Measurements from ENCODE around the gene RELN. TPM values are rescaled to one million over a fixed set of nuclear protein-coding genes. Genes with fewer than 3 reads are reported as not detected.

Gene RELN
- total and polyA plus RNA-seq, 2 donors (not counting 1 experiment from before 2014, with no cell fraction given) = 0.33 to 31.8 TPM

DNA sequence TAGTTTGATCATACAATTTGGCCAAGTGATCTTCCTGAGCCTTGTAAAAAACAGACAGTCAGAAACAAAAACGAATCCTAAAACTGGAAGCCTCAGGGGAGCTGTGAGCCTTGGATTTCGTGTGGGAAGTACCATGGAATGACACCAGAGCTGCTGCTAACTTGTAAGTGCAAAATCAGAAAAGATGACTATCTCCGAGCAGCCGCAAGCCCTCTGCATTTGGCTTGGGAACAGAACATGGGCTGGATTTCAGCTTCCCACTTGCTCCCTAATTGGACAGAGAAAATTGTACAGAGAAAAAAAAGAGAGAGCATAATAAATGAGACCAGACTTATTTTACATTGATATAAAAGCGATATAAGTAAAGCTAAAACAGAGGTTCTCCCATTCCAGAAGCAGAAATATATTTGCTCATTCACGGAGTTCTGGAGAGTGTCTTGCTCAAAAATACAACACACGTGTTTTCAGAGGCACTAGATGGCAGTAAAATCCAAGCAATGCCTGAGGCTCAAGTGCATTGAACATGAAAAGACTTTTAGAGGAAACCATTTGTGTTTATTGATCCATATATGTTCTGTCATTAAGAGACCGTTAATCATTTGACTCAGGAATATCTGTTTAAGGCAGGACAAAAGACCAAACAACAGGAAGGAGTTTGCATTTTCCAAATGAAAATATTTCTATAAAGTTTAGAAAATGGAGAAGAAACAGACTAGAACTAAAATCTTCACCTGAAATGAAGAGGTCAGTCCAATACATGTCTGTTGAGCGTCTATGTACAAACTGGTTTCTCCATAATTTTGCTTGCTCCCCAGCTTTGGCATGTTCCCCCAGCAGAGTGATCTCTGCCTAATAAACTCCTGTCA, 465.2 kb downstream of the RELN start:
- H3K9me3 ChIP-seq (ENCODE audit: control insufficient read depth, insufficient read depth, low read depth, low read length) = no peaks in the 10 kb centered on the region
- H3K79me2 ChIP-seq (ENCODE audit: control insufficient read depth, insufficient read depth, low read length) = no peaks in the 10 kb centered on the region
- H2AFZ ChIP-seq (ENCODE audit: low read length) = no peak overlapping the region
- no peak overlapping the region for H3K9ac ChIP-seq (ENCODE audit: insufficient read depth, low read length)
- H3K36me3 ChIP-seq (ENCODE audit: control insufficient read depth, insufficient read depth, low read length) = no peaks in the 10 kb centered on the region
- H4K20me1 ChIP-seq (ENCODE audit: control insufficient read depth, extremely low read depth, insufficient read depth, low read length) = no peaks in the 10 kb centered on the region
- H3K27ac ChIP-seq (ENCODE audit: insufficient read depth, low read length) = no peak overlapping the region
- TF ChIP-seq CTCF (conservative IDR thresholded peaks at IDR 0.05 in 1 of 2, IDR thresholded peaks at IDR 0.05 in 1 of 2; ENCODE audit: low read depth in 1 of 2, low read length in 2 of 2) (peak; percentile 49 to 55), EZH2 (IDR thresholded peaks at IDR 0.05; ENCODE audit: low read length, missing control alignments) (no peak)
- no peak overlapping the region for H3K4me3 ChIP-seq (replicated peaks in 1 of 4; ENCODE audit: control extremely low read depth in 1 of 4, insufficient read depth in 1 of 4, low read depth in 3 of 4, low read length in 4 of 4)
- peak; percentile 37 to 66 for DNase-seq (ENCODE audit: low read depth in 2 of 2)
- no peak overlapping the region for H3K4me2 ChIP-seq (ENCODE audit: extremely low read depth, insufficient read depth, low read length)
- H3K4me1 ChIP-seq (ENCODE audit: control insufficient read depth, extremely low read depth, insufficient read depth, low read length) = no peaks in the 10 kb centered on the region
- no peaks in the 10 kb centered on the region for H3K27me3 ChIP-seq (ENCODE audit: control insufficient read depth, insufficient read depth, low read length)

DNA sequence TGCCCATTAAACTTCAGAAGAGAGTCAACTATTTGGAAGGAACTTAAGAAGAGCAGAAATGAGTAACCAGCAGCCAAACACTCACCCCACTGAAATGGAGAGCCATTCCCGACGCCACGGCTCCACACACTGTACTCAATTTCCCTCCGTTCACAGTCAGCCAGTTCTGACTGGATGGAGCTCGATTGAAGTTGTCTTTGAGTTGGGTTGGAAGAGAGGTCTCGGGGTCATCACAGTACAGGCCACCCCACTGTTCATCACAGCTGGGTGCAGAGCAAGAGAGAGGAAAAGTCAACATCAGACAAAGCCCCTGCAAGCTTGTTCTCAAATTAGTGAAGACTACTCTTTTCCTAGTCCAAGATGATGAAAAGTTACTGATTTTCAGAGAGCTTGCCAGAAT, 467.5 kb downstream of the RELN start:
- H3K79me2 ChIP-seq (ENCODE audit: control insufficient read depth, insufficient read depth, low read length) = no peaks in the 10 kb centered on the region
- H3K9me3 ChIP-seq (ENCODE audit: control insufficient read depth, insufficient read depth, low read depth, low read length) = no peaks in the 10 kb centered on the region
- H3K4me3 ChIP-seq (replicated peaks in 1 of 4; ENCODE audit: control extremely low read depth in 1 of 4, insufficient read depth in 1 of 4, low read depth in 3 of 4, low read length in 4 of 4) = no peak overlapping the region
- H3K4me2 ChIP-seq (ENCODE audit: extremely low read depth, insufficient read depth, low read length) = no peak overlapping the region
- no peak for DNase-seq (ENCODE audit: low read depth in 2 of 2)
- H4K20me1 ChIP-seq (ENCODE audit: control insufficient read depth, extremely low read depth, insufficient read depth, low read length) = no peaks in the 10 kb centered on the region
- H3K27me3 ChIP-seq (ENCODE audit: control insufficient read depth, insufficient read depth, low read length) = no peaks in the 10 kb centered on the region
- TF ChIP-seq EZH2 (IDR thresholded peaks at IDR 0.05; ENCODE audit: low read length, missing control alignments) = no peak
- no peak for TF ChIP-seq CTCF (conservative IDR thresholded peaks at IDR 0.05 in 1 of 2, IDR thresholded peaks at IDR 0.05 in 1 of 2; ENCODE audit: low read depth in 1 of 2, low read length in 2 of 2)
- no peak overlapping the region for H3K9ac ChIP-seq (ENCODE audit: insufficient read depth, low read length)
- H2AFZ ChIP-seq (ENCODE audit: low read length) = no peak overlapping the region
- H3K4me1 ChIP-seq (ENCODE audit: control insufficient read depth, extremely low read depth, insufficient read depth, low read length) = no peaks in the 10 kb centered on the region
- H3K27ac ChIP-seq (ENCODE audit: insufficient read depth, low read length) = no peak overlapping the region
- no peaks in the 10 kb centered on the region for H3K36me3 ChIP-seq (ENCODE audit: control insufficient read depth, insufficient read depth, low read length)

DNA sequence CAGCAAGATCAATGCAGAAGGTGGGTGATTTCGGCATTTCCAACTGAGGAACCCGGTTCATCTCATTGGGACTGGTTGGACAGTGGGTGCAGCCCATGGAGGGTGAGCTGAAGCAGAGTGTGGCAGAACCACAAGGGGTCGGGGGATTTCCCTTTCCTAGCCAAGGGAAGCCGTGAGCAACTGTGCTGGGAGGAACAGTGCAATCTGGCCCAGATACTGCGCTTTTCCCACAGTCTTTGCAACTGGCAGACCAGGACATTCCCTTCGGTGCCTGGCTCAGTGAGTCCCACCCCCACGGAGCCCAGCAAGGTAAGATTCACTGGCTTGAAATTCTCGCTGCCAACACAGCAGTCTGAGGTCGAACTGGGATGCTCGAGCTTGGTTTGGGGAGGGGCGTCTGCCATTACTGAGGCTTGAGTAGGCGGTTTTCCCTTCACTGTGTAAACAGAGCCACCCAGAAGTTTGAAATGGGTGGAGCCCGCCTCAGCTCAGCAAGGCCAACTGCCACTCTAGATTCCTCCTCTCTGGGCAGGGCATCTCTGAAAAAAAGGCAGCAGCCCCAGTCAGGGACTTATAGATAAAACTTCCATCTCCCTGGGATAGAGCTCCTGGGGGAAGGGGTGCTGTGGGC, 484.8 kb downstream of the RELN start:
- DNase-seq (ENCODE audit: low read depth in 2 of 2) = no peak
- H3K4me3 ChIP-seq (replicated peaks in 1 of 4; ENCODE audit: control extremely low read depth in 1 of 4, insufficient read depth in 1 of 4, low read depth in 3 of 4, low read length in 4 of 4) = no peak overlapping the region
- no peaks in the 10 kb centered on the region for H3K36me3 ChIP-seq (ENCODE audit: control insufficient read depth, insufficient read depth, low read length)
- H3K9ac ChIP-seq (ENCODE audit: insufficient read depth, low read length) = no peak overlapping the region
- H3K79me2 ChIP-seq (ENCODE audit: control insufficient read depth, insufficient read depth, low read length) = no peaks in the 10 kb centered on the region
- H3K9me3 ChIP-seq (ENCODE audit: control insufficient read depth, insufficient read depth, low read depth, low read length) = no peaks in the 10 kb centered on the region
- no peaks in the 10 kb centered on the region for H3K27me3 ChIP-seq (ENCODE audit: control insufficient read depth, insufficient read depth, low read length)
- H4K20me1 ChIP-seq (ENCODE audit: control insufficient read depth, extremely low read depth, insufficient read depth, low read length) = no peaks in the 10 kb centered on the region
- H3K4me2 ChIP-seq (ENCODE audit: extremely low read depth, insufficient read depth, low read length) = no peak overlapping the region
- H3K4me1 ChIP-seq (ENCODE audit: control insufficient read depth, extremely low read depth, insufficient read depth, low read length) = no peaks in the 10 kb centered on the region
- no peak overlapping the region for H2AFZ ChIP-seq (ENCODE audit: low read length)
- TF ChIP-seq EZH2 (IDR thresholded peaks at IDR 0.05; ENCODE audit: low read length, missing control alignments) (no peak), CTCF (conservative IDR thresholded peaks at IDR 0.05 in 1 of 2, IDR thresholded peaks at IDR 0.05 in 1 of 2; ENCODE audit: low read depth in 1 of 2, low read length in 2 of 2) (no peak)
- no peak overlapping the region for H3K27ac ChIP-seq (ENCODE audit: insufficient read depth, low read length)

Data from fibroblast of lung (primary cell).